ENCODE measurements around the gene AUTS2.

- no peak for TF ChIP-seq POLR2A (IDR thresholded peaks at IDR 0.05)
- no peak for TF ChIP-seq CTCF (IDR thresholded peaks at IDR 0.05)
These were observed 808.1 kb downstream of the AUTS2 start for GRCh38 chr7:70406186-70406949.
